Endothelial cell of hepatic sinusoid (primary cell): ENCODE data around the gene BMERB1.

Source experiments
- in situ Hi-C: cut with HindIII; loops from 2 replicates; pipeline ENCODE4 v1.10.0; 2017; ENCODE audit warnings: low sequenced_read_pairs

The BMERB1 gene

GRCh38 chr16:15493466-15494180 lies 59.2 kb downstream of the BMERB1 start:
- in situ Hi-C loops, result no loop called here

DNA sequence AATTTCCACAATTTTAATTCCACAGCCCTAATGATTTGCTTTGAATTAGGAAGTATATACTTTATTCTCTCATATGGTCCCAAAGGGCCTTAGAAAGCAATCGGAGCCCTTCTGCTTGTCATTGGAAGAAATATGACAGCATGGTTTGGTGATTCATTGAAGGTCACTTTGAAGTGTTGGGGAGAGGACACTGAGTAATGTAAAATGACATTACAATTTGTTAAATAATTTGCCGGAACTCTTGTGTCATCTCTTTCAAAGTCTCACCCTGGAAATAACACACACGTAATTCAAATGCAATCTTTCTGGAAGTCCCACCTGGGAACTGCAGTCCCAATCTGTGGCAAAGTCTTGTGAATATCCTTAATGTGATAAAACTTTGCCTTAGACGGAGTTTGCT lies 59.8 kb downstream of the BMERB1 start:
- in situ Hi-C loops, result no loop called here

- in situ Hi-C loops, result no loop called here
Measured at GRCh38 chr16:15495898-15496297, 61.5 kb downstream of the BMERB1 start.

GRCh38 chr16:15498427-15499175 lies 64.2 kb downstream of the BMERB1 start:
- in situ Hi-C loops, result no loop called here

DNA sequence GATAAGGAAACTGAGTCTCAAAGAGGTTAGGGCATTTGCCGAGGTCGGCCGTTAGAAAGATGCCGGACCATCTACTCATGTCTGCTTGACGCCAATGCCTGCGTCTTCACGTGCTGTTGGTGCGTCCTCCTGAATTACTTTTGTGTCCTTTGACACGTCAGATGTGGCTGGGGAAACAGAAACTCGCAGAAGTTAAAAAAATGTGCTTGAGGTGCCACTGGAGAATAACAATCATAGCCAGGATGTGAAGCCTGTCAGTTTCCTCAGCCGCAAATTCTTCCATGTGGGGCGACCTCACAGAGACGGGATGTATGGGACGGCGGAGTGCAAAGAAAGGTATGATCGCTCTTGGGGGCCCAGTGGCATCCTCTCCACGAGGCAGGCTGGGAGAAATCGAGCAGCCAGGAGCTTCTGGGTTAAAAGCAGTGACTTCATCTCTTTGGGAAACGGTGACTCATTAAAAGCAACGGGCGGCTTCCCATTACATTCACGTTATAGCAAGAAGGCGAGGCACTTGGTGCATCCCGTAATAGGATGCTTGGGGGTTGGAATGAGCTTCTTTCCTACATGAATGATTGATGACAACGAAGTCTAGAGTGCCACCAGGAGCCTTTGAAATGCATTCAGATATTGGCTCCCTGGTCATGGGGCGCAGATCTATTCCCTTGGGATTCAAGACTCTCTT lies 67.8 kb downstream of the BMERB1 start:
- in situ Hi-C loops, result no loop called here

DNA sequence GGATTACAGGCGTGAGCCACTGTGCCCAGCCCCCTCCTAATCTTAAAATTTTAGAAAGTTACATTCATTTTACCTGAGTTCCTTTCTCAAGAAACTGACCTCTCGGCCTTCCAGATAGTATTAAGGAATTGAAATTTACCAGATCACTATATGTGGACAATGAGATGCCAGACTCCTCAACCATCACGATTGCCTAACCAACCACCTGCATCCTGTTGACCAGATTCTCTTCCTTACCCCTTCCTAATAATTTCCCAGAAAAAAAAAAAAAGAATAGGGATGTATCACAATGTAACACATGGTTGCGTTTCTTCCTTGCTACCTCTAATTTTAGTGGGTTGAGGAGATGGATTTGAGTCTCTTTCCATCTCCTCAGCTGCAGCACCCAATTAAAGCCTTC lies 72.1 kb downstream of the BMERB1 start:
- in situ Hi-C loops, result loop anchor here (5.0 kb wide), 1 partner anchor 64 kb away; no protein-coding TSS in a partner anchor

DNA sequence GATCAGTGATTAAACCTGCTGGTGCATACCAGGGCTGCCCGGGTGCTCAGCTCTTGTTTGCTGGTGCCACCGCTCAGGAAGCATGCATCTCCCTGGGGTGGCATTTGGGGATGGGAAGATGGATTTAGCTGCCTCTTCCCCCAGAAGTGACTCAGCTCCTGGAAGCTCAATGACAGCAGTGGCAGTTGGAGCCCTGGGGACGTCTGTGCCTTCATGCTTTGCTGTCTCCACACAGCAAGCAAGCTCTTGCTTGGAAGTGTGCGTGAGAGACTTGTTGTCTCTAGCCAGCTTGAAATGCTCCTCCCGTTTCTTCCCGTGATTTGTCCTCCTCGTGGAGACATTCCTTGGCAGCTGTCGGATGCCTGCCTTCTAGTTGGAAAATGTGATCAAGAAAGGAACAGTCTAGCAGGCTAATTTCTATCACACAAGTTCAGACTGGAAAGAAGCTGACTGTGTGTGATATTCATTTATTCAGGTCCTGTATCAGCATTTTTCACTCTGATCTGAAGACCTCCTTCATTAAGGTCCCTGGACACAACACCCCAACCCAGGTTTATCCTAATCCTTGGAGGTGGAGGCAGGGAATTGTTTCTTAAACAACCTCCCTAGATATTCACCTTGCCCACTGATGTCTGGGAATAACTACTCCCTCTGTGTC lies 73.0 kb downstream of the BMERB1 start:
- in situ Hi-C loops, result loop anchor here (5.0 kb wide), 1 partner anchor 65 kb away; no protein-coding TSS in a partner anchor

DNA sequence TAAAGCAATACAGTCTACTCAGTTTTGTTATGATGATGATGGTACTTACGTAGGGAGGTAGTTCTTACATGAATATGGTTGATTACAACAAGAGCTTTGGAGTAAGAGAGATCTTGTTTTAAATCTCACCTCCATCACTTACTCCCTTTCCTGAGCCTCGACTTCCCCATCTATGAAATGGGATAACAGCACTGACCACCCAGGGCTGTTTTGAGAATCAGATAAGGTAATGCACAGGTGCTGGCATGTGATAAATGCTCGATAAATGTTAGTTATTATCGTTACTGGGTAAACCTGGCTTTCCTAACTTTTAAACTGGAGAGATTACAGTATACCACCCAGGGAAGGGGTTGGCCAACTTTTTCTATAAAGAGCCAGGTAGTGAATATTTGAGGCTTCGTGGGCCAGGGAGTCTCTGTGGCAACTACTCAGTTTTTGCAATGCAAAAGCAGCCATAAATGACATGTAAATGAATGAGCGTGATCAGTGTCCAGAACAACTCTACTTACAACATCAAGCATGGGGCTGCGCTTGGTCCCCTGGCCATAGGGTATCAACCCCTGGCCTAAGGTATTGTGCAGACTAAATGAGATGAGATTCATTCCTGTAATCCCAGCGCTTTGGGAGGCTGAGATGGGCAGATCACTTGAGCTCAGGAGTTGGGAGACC lies 73.7 kb downstream of the BMERB1 start:
- in situ Hi-C loops, result loop anchor here (5.0 kb wide), 1 partner anchor 66 kb away; no protein-coding TSS in a partner anchor

DNA sequence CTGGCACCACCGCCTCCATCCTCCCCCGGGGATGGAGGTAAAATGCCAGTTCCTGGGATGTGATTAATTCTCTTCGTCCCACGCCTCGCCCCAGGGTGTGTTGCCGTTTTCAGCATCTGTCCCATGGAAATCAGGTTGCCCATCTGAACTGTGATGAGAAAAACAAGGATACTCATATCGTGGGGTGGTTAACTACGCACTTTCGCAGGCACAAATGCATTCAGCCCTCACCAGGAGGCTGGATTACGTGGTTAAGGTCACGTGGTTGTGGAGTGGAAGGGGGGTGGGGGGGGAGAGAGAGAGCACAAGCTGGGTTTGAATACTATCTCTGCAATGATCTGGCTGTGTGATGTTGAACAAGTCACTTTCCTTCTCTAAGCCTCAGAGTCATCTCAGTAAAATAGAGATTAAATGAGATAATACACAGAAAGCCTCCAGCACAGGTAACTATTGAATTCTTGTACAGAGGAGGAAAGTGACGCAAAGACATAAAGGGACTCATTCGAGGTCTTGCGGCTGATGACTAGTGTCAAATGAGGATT lies 74.7 kb downstream of the BMERB1 start:
- in situ Hi-C loops, result loop anchor here (5.0 kb wide), 1 partner anchor 67 kb away; no protein-coding TSS in a partner anchor

- in situ Hi-C loops, result loop anchor here (5.0 kb wide), 1 partner anchor 68 kb away; no protein-coding TSS in a partner anchor
Measured at GRCh38 chr16:15509593-15510535, 75.5 kb downstream of the BMERB1 start.

DNA sequence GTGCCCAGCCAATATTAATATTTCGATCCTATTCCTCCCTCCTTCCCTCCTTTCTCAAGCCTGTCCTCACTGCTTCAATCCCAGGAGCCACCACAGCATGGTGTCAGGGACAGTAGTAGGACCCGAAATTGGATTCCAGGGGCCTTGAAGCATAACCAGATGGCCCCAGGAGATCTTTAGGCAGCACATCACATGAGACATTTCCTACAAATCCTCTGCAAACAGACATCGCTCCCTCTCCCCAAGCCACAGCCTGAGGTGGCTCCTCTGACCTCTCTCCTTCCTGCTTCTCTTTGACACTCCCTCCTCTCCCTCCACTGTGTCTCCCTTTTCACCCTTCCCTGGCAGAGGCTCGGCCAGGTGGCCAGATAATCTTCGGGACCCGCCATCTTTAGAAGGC lies 76.6 kb downstream of the BMERB1 start:
- in situ Hi-C loops, result no loop called here

DNA sequence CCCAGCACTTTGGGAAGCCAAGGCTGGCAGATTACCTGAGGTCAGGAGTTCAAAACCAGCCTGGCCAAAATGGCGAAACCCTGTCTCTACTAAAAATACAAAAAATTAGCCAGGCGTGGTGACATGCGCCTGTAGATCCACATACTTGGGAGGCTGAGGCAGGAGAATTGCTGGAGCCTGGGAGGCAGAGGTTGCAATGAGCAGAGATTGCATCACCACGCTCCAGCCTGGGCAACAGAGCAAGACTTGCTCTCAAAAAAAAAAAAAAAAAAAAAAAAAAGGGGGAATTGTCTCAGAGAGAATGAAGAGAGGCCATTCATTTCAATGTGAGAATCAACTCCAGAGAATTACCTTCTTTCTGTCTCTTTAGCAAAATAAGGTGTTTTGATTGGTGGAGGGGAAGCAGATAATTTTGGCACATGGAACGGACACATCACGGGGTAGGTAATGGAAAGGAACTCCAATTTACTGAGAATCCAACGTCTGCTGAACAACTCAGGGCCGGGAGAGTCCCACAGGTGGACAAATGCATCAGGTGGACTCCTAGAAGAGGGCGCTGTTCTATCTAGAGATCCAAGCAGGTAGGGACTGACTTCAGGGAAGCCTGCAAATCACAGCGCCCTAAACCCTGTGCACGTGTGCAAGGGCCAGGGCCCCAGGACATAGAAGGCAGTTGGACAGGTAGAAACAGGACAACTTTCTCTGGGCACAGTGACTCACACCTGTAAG lies 77.5 kb downstream of the BMERB1 start:
- in situ Hi-C loops, result no loop called here

- in situ Hi-C loops, result no loop called here
Measured at GRCh38 chr16:15513156-15513555, 78.8 kb downstream of the BMERB1 start.

GRCh38 chr16:15515992-15516391 lies 81.6 kb downstream of the BMERB1 start:
- in situ Hi-C loops, result no loop called here

- in situ Hi-C loops, result no loop called here
Measured at GRCh38 chr16:15516609-15517008, 82.2 kb downstream of the BMERB1 start.

DNA sequence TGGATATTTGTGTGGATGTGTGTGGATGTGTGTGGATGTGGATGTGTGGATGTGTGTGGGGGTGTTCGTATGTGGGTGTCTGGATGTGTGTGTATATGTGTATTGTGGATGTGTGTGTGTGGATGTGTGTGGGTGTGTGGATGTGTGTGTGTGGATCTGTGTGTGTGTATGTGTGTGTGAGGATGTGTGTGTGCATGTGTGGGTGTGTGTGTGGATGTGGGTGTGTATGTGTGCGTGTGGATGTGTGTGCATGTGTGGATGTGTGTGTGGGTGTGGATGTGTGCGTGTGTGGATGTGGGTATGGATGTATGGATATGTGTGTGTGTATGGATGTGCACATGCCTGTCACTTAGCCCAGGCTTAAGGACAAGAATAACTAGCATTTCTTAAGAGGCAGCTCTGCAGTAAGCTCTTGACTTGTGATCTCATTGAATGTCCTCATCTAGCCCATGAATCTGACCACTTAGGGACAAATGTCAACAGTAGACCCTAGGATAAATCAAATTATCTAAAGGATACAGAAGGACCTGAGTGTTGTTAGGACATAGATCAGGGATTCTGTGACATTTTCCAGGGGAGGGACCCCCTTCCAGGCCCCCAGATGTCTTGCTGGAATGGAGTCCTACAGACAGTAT lies 83.5 kb downstream of the BMERB1 start:
- in situ Hi-C loops, result no loop called here

DNA sequence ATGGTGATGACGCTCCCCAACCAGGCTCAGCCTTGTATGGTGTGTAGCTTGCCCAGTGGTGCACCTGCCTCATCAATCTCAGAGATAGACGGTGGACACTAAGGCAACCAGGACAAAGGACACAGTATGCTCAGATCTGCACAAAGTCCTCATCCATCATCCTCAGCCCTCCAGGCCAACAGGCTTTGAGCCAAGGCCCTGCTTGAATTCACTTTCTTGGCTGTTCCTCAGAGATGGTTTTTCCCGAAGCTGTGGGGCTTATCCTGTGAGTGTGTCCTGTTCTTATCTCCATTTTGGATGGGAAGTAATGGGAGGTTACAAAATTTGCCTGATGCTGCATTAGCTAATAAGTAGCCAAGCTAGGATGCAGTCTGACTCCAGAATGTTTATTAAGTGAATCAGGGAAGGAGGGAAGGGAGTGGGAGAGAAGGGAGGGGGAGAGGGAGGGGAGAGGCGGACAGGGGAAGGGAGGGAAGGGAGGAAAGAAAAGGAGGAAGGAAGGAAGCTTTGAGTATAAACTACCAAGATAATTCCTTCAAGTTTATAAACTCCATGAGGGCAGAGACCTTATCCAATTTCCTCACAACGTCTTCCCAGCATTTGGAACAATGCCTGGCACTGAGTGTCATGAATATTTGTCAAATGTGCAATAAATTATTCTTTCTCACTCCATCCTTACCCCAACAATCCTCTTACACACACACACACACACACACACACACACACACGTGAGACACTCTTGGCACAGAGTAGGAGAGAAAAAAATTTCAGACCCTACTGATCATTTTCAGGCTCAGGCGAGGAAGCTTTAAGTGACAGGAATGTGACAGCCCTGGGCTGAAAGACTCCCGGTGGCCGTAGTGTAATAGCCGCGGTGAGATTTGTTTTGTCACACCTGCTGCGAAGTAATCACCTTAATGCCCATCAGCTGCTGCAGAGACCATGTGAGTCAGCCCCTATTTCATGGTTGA lies 84.3 kb downstream of the BMERB1 start:
- in situ Hi-C loops, result no loop called here
